Endodermal cell (in vitro differentiated cells): ENCODE measurements around the gene PPARG. TPM values are rescaled to one million over a fixed set of nuclear protein-coding genes. Genes with fewer than 3 reads are reported as not detected.

ENCODE experiments used
- DNase-seq: peaks from one replicate; pipeline ENCODE4 v3.0.0-alpha.2; 2017
- H3K27ac ChIP-seq: 2 replicates; pipeline ENCODE4 v1.5.1; 2013; ENCODE audit warnings: mild to moderate bottlenecking, low read depth, low read length, moderate library complexity
- H3K27me3 ChIP-seq: 2 replicates; pipeline ENCODE4 v1.6.1; 2013; ENCODE audit warnings: mild to moderate bottlenecking, low read length, moderate library complexity; ENCODE audit not compliant: insufficient read depth, control insufficient read depth, poor library complexity, severe bottlenecking
- H3K36me3 ChIP-seq: 2 replicates; pipeline ENCODE4 v1.7.0; 2013; ENCODE audit warnings: mild to moderate bottlenecking, low read length, moderate library complexity; ENCODE audit not compliant: control insufficient read depth, insufficient read depth
- H3K4me1 ChIP-seq: one replicate; pipeline ENCODE4 v1.7.0; 2013; ENCODE audit warnings: low read length; ENCODE audit not compliant: control insufficient read depth, insufficient read depth
- H3K4me3 ChIP-seq: 2 replicates; pipeline ENCODE4 v1.5.1; 2013; ENCODE audit warnings: mild to moderate bottlenecking, low read length, moderate library complexity
- H3K9ac ChIP-seq: 2 replicates; pipeline ENCODE4 v1.6.1; 2013; ENCODE audit warnings: mild to moderate bottlenecking, low read length, moderate library complexity; ENCODE audit not compliant: poor library complexity, severe bottlenecking; ENCODE audit errors: extremely low read depth
- H3K9me3 ChIP-seq: 2 replicates; pipeline ENCODE4 v1.6.1; 2013; ENCODE audit warnings: mild to moderate bottlenecking, low read length, moderate library complexity; ENCODE audit not compliant: control insufficient read depth
- H3K27ac Mint-ChIP-seq: 2 replicates; pipeline ENCODE4 v1.8.0; 2020; ENCODE audit warnings: mixed read lengths
- H3K27me3 Mint-ChIP-seq: 2 replicates; pipeline ENCODE4 v1.8.0; 2021; ENCODE audit warnings: mild to moderate bottlenecking, mixed read lengths; ENCODE audit not compliant: insufficient read depth
- H3K36me3 Mint-ChIP-seq: 2 replicates; pipeline ENCODE4 v1.8.0; 2020; ENCODE audit warnings: low read depth, mixed read lengths
- H3K4me1 Mint-ChIP-seq: 2 replicates; pipeline ENCODE4 v1.8.0; 2020; ENCODE audit warnings: mixed read lengths
- H3K4me3 Mint-ChIP-seq: 2 replicates; pipeline ENCODE4 v1.8.0; 2020; ENCODE audit warnings: mild to moderate bottlenecking, moderate library complexity, mixed read lengths
- H3K9me3 Mint-ChIP-seq: 2 replicates; pipeline ENCODE4 v1.8.0; 2020; ENCODE audit warnings: mild to moderate bottlenecking, mixed read lengths
- WGBS, 2 experiments: methylation state at CpG; one replicate each; pipeline versions ENCODE4 v1.1.5 to v1.1.7; 2013; ENCODE audit warnings: missing lambda C conversion rate in 2 of 2, mixed read lengths in 1 of 2; ENCODE audit not compliant: insufficient coverage in 1 of 2, insufficient read length in 1 of 2; 5-methylcytosine and 5-hydroxymethylcytosine counted together
- total RNA-seq, 2 donors: library from RNA; stranded (reverse); fragmentation: NEBNext Ultra II Directional in 1 of 2; extraction: Animal tissue kit (Norgen Biotek cat#: 25700) in 1 of 2; gene quantifications; 2 replicates in 1 of 2; 3 replicates in 1 of 2; pipeline ENCODE4 v1.2.1, GENCODE V29; 2021
- TF ChIP-seq, protein P1 (sequence below): fragments of 200-600 bp; sonication (generic); conservative IDR thresholded peaks from 2 replicates; pipeline ENCODE4 v1.5.0; 2021; ENCODE audit warnings: antibody characterized with exemption, mild to moderate bottlenecking

The PPARG gene
- total RNA-seq, 2 donors from 2014 or later = 3.8 to 4.5 TPM

DNA sequence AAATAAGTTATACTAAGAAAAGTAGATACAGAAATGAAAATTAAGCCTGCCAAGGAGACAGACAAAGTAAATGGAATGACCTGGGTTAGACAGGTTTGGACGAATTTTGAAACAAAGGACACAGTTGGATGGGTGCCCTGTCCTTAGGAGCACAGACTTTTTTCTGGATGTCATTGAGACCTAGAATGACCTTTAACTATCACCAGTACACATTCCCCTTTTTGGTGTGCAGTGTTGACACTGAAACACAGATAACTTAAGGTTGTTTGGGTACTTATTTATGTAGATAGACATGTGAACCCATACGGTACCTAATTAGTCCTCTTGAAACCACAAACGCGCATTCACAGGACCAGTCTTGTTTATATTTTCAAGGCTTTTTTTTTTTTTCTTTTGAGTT is 86.7 kb downstream of the PPARG start:
- Histone ChIP-seq H3K4me3 (no peak overlapping the region), H3K9me3 (no peaks in the 10 kb centered on the region), H3K27me3 (peaks cover 8% of the 10 kb centered on the region), H3K36me3 (no peaks in the 10 kb centered on the region), H3K27ac (no peak overlapping the region), H3K4me1 (no peaks in the 10 kb centered on the region), H3K9ac (no peak overlapping the region)
- no peaks in the 10 kb centered on the region for H3K9me3 Mint-ChIP-seq
- no peak overlapping the region for H3K4me3 Mint-ChIP-seq
- no peak for DNase-seq
- H3K4me1 Mint-ChIP-seq = no peaks in the 10 kb centered on the region
- TF ChIP-seq, protein P1, sequence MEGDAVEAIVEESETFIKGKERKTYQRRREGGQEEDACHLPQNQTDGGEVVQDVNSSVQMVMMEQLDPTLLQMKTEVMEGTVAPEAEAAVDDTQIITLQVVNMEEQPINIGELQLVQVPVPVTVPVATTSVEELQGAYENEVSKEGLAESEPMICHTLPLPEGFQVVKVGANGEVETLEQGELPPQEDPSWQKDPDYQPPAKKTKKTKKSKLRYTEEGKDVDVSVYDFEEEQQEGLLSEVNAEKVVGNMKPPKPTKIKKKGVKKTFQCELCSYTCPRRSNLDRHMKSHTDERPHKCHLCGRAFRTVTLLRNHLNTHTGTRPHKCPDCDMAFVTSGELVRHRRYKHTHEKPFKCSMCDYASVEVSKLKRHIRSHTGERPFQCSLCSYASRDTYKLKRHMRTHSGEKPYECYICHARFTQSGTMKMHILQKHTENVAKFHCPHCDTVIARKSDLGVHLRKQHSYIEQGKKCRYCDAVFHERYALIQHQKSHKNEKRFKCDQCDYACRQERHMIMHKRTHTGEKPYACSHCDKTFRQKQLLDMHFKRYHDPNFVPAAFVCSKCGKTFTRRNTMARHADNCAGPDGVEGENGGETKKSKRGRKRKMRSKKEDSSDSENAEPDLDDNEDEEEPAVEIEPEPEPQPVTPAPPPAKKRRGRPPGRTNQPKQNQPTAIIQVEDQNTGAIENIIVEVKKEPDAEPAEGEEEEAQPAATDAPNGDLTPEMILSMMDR = no peak
- H3K27ac Mint-ChIP-seq = no peak overlapping the region
- 90% methylated on average over 4 of the region's 4 CpGs; no CpG with 5 or more reads in 1 of the 2 experiments for WGBS, 2 experiments
- H3K27me3 Mint-ChIP-seq = peaks cover 7% of the 10 kb centered on the region
- no peaks in the 10 kb centered on the region for H3K36me3 Mint-ChIP-seq

DNA sequence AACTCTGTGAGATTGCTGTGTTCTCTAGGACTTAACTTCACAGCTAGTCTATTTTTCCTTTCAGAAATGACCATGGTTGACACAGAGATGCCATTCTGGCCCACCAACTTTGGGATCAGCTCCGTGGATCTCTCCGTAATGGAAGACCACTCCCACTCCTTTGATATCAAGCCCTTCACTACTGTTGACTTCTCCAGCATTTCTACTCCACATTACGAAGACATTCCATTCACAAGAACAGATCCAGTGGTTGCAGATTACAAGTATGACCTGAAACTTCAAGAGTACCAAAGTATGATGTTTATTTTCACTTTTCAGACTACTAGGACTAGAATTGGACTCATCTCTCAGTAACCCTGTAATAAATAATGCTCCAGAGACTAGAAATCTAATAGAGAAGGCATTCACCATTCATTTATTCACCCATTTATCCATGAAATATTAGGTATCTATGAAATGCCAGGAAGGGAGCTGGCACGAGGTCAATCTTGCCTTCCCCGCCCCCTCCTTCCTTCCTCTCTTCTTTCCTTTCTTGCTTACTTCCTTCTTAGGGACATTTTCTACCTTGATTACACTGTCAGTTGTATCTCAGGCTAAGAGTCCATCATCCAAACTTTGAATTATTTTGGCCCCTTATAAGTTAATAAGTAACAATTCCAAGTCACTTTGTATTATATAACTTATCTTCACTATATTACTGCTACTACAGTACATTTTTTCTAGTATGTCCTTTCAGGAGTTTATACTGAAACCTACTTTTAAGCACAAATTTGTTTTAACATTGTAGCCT is 91.0 kb downstream of the PPARG start:
- no peak overlapping the region for H3K27ac Mint-ChIP-seq

DNA sequence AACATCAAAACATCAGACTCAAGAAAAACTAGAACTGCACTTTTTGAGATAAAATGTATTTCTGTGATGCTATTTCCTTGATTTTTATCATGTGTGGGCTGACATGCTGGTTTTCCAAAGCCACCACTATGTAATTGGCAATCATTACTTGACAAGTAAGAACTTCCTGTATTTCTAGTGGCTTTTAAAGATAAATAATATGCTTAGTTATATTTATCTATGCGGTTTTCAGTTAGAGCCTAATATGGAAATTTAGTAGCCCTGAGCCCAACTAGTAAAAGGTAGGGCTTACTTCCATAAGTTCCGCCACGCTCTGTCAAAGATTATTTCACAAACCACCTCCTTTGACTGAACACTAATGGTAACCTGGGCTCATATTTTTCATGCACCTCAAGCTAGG is 91.6 kb downstream of the PPARG start:
- WGBS, 2 experiments = 83 to 93% methylated on average over 2 to 3 of the region's 3 CpGs
- DNase-seq = no peak
- Histone ChIP-seq H3K36me3 (no peaks in the 10 kb centered on the region), H3K4me3 (no peak overlapping the region), H3K9ac (no peak overlapping the region), H3K9me3 (no peaks in the 10 kb centered on the region), H3K27ac (no peak overlapping the region), H3K4me1 (no peaks in the 10 kb centered on the region), H3K27me3 (no peaks in the 10 kb centered on the region)
- Mint-ChIP-seq H3K36me3 (no peaks in the 10 kb centered on the region), H3K27ac (no peak overlapping the region), H3K27me3 (no peaks in the 10 kb centered on the region), H3K9me3 (no peaks in the 10 kb centered on the region), H3K4me1 (peaks cover 3% of the 10 kb centered on the region), H3K4me3 (no peak overlapping the region)
- TF ChIP-seq, protein P1 = no peak

More for the DNA sequence above, 91.0 kb downstream of the PPARG start:
- TF ChIP-seq, protein P1 = no peak
- no peaks in the 10 kb centered on the region for H3K27me3 ChIP-seq
- DNase-seq = no peak
- H3K36me3 ChIP-seq = no peaks in the 10 kb centered on the region
- 84 to 90% methylated on average over 5 of the region's 5 CpGs for WGBS, 2 experiments
- no peaks in the 10 kb centered on the region for H3K9me3 ChIP-seq
- Mint-ChIP-seq H3K4me1 (peaks cover 3% of the 10 kb centered on the region), H3K4me3 (no peak overlapping the region), H3K9me3 (no peaks in the 10 kb centered on the region), H3K36me3 (no peaks in the 10 kb centered on the region), H3K27me3 (peaks cover 2% of the 10 kb centered on the region)
- no peak overlapping the region for H3K27ac ChIP-seq
- H3K9ac ChIP-seq = no peak overlapping the region
- H3K4me1 ChIP-seq = no peaks in the 10 kb centered on the region
- no peak overlapping the region for H3K4me3 ChIP-seq
